ENCODE data around the gene SELENOP.

Gene SELENOP

GRCh38 chr5:42843675-42844292, 32.1 kb upstream of the SELENOP start:
- H3K4me1 ChIP-seq (ENCODE audit: insufficient read depth, low read length), result no peaks in the 10 kb centered on the region
- H3K4me3 ChIP-seq (ENCODE audit: low read length), result no peak overlapping the region
- H3K27me3 ChIP-seq (ENCODE audit: insufficient read depth, low read length), result no peaks in the 10 kb centered on the region
- H3K9me3 ChIP-seq (ENCODE audit: insufficient read depth, low read depth, low read length), result no peaks in the 10 kb centered on the region
- 87% methylated on average over 3 of the region's 3 CpGs for WGBS
- H3K27ac ChIP-seq (ENCODE audit: low read depth, low read length), result no peak overlapping the region
- H3K36me3 ChIP-seq (ENCODE audit: insufficient read depth, low read length), result no peaks in the 10 kb centered on the region
- H3K9ac ChIP-seq (ENCODE audit: low read depth, low read length), result no peak overlapping the region

GRCh38 chr5:42842921-42843641, 31.4 kb upstream of the SELENOP start:
- Histone ChIP-seq H3K9ac (ENCODE audit: low read depth, low read length) (no peak overlapping the region), H3K9me3 (ENCODE audit: insufficient read depth, low read depth, low read length) (no peaks in the 10 kb centered on the region), H3K27me3 (ENCODE audit: insufficient read depth, low read length) (no peaks in the 10 kb centered on the region), H3K27ac (ENCODE audit: low read depth, low read length) (no peak overlapping the region), H3K36me3 (ENCODE audit: insufficient read depth, low read length) (no peaks in the 10 kb centered on the region), H3K4me1 (ENCODE audit: insufficient read depth, low read length) (no peaks in the 10 kb centered on the region), H3K4me3 (ENCODE audit: low read length) (no peak overlapping the region)
- WGBS, result 94% methylated on average over 4 of the region's 4 CpGs

DNA sequence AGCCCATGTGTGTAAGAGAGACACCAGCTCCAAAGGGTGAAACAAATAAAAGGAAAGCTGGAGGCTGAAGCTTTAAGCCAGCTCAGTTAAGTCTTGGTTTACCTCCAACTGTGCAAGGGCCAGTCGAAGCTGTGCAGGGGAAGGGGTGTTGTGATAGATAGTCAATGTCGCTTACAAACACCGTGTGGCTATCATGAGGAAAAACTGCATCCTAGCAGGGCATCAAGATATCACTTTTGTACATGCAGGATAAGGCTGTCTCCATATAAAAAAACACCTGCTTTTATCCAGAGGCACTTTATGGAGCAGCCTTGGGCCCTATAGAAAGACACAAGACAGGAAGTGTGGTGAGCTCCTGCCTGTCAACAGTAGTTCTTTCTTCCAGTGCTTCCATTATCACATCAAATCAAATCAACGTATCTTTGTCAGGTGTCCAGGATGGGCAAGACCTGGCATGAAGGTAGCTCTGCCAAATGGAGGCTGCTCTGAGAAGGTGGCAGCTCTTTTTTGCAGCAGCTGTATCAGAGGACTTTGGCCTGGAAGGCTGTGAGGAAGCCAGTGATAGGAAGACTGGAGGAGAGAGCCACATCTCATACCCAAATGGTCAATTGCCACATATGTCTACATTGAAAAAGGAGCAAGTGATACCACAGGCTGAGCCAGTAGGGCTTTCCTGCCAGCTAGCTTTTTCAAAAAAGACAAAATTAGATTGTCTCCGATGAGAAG, 29.3 kb upstream of the SELENOP start:
- Histone ChIP-seq H3K9ac (ENCODE audit: low read depth, low read length) (no peak overlapping the region), H3K27me3 (ENCODE audit: insufficient read depth, low read length) (no peaks in the 10 kb centered on the region), H3K36me3 (ENCODE audit: insufficient read depth, low read length) (no peaks in the 10 kb centered on the region), H3K4me3 (ENCODE audit: low read length) (no peak overlapping the region), H3K4me1 (ENCODE audit: insufficient read depth, low read length) (no peaks in the 10 kb centered on the region), H3K27ac (ENCODE audit: low read depth, low read length) (no peak overlapping the region), H3K9me3 (ENCODE audit: insufficient read depth, low read depth, low read length) (no peaks in the 10 kb centered on the region)
- WGBS, result 91% methylated on average over 5 of the region's 5 CpGs

DNA sequence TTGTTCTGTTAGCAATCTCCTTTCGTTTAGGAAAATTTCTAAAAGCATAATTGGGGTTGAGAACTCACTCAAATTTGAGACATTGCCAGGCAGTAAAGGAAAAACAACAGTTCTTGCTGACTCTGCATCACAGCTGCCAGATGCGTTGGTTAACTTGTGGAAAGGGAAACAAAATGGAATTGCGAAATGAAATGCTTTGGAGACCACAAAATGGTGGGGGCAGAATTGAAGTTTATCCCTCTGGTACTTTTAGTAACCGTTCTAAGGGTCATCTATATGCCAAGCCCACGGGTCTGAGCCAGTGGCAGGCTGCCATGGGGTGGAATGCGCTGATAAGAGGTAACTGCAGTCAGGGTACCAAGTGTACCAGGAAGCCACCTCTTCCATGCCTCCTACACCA, 28.6 kb upstream of the SELENOP start:
- no peaks in the 10 kb centered on the region for H3K27me3 ChIP-seq (ENCODE audit: insufficient read depth, low read length)
- H3K9ac ChIP-seq (ENCODE audit: low read depth, low read length), result no peak overlapping the region
- no peaks in the 10 kb centered on the region for H3K4me1 ChIP-seq (ENCODE audit: insufficient read depth, low read length)
- no peaks in the 10 kb centered on the region for H3K36me3 ChIP-seq (ENCODE audit: insufficient read depth, low read length)
- 88% methylated on average over 6 of the region's 6 CpGs for WGBS
- no peak overlapping the region for H3K27ac ChIP-seq (ENCODE audit: low read depth, low read length)
- no peaks in the 10 kb centered on the region for H3K9me3 ChIP-seq (ENCODE audit: insufficient read depth, low read depth, low read length)
- H3K4me3 ChIP-seq (ENCODE audit: low read length), result no peak overlapping the region

DNA sequence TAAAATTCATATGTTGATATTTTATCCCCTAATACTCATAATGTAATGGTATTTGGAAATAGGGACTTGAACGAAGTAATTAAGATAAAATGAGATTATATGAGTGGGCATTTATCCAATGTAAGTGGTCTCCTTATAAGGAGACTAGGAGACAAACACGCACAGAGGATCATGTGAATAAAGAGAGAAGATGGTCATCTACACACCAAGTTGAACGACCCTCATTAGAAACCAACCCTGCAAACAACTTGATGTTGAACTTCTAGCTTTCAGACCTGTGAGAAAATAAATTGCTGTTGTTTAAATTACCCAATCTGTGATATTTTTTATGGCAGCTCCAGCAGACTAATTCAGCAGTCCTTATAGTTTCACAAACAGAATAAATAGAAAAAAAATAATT, 27.5 kb upstream of the SELENOP start:
- WGBS, result 98% methylated on average over 2 of the region's 3 CpGs
- no peaks in the 10 kb centered on the region for H3K36me3 ChIP-seq (ENCODE audit: insufficient read depth, low read length)
- no peaks in the 10 kb centered on the region for H3K27me3 ChIP-seq (ENCODE audit: insufficient read depth, low read length)
- H3K27ac ChIP-seq (ENCODE audit: low read depth, low read length), result no peak overlapping the region
- H3K9me3 ChIP-seq (ENCODE audit: insufficient read depth, low read depth, low read length), result no peaks in the 10 kb centered on the region
- no peak overlapping the region for H3K9ac ChIP-seq (ENCODE audit: low read depth, low read length)
- H3K4me1 ChIP-seq (ENCODE audit: insufficient read depth, low read length), result no peaks in the 10 kb centered on the region
- H3K4me3 ChIP-seq (ENCODE audit: low read length), result no peak overlapping the region

GRCh38 chr5:42837601-42838000, 25.9 kb upstream of the SELENOP start:
- no peaks in the 10 kb centered on the region for H3K9me3 ChIP-seq (ENCODE audit: insufficient read depth, low read depth, low read length)
- no peaks in the 10 kb centered on the region for H3K4me1 ChIP-seq (ENCODE audit: insufficient read depth, low read length)
- no peak overlapping the region for H3K27ac ChIP-seq (ENCODE audit: low read depth, low read length)
- over 99% methylated on average over 3 of the region's 3 CpGs for WGBS
- H3K27me3 ChIP-seq (ENCODE audit: insufficient read depth, low read length), result no peaks in the 10 kb centered on the region
- no peak overlapping the region for H3K9ac ChIP-seq (ENCODE audit: low read depth, low read length)
- no peaks in the 10 kb centered on the region for H3K36me3 ChIP-seq (ENCODE audit: insufficient read depth, low read length)
- H3K4me3 ChIP-seq (ENCODE audit: low read length), result no peak overlapping the region

DNA sequence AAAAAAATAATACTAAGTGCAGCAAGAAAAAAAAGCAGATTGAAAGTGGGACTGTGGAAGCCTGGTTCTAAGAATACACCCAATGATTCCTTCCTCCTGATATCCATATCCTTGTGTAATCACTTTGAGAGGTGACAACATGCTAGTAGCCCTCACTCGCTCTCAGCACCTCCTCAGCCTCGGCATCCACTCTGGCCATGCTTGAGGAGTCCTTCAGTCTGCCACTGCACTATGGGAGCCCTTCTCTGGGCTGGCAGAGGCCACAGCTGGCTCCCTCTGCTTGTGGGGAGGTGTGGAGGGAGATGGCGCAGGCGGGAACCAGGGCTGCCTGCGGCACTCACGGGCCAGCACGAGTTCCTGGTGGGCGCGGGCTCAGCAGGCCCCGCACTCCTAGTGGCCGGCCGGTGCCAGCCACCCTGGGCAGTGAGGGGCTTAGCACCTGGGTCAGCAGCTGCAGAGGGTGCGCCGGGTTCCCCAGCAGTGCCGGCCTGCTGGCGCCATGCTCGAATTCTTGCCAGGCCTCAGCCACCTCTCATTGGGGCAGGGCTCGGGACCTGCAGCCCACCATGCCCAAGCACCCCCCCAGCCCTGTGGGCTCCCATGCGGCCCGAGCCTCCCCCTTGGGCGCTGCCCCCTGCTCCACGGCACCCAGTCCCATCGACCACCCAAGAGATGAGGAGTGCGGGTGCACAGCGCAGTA, 24.5 kb upstream of the SELENOP start:
- Histone ChIP-seq H3K9me3 (ENCODE audit: insufficient read depth, low read depth, low read length) (no peaks in the 10 kb centered on the region), H3K4me3 (ENCODE audit: low read length) (no peak overlapping the region), H3K27ac (ENCODE audit: low read depth, low read length) (no peak overlapping the region), H3K27me3 (ENCODE audit: insufficient read depth, low read length) (no peaks in the 10 kb centered on the region), H3K36me3 (ENCODE audit: insufficient read depth, low read length) (no peaks in the 10 kb centered on the region), H3K9ac (ENCODE audit: low read depth, low read length) (no peak overlapping the region), H3K4me1 (ENCODE audit: insufficient read depth, low read length) (no peaks in the 10 kb centered on the region)
- WGBS, result 97% methylated on average over 25 of the region's 25 CpGs

DNA sequence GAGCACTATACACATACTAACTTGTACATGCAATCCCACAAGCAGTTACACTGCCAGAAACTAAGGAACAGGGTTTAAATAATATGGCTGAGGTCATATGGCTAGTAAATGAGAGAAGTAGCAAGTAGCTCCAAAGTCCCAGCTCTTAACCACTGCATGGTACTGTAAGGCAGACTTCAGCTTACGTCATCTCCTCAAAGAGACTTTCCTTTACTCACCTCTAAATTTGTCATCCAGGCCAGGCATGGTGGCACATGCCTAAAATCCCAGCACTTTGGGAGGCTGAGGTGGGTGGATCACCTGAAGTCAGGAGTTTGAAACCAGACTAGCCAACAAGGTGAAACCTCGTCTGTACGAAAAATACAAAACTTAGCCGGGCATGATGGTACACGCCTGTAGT, 20.4 kb upstream of the SELENOP start:
- Histone ChIP-seq H3K4me1 (ENCODE audit: insufficient read depth, low read length) (no peaks in the 10 kb centered on the region), H3K36me3 (ENCODE audit: insufficient read depth, low read length) (no peaks in the 10 kb centered on the region), H3K27me3 (ENCODE audit: insufficient read depth, low read length) (no peaks in the 10 kb centered on the region), H3K9me3 (ENCODE audit: insufficient read depth, low read depth, low read length) (no peaks in the 10 kb centered on the region), H3K27ac (ENCODE audit: low read depth, low read length) (no peak overlapping the region), H3K9ac (ENCODE audit: low read depth, low read length) (no peak overlapping the region), H3K4me3 (ENCODE audit: low read length) (no peak overlapping the region)
- 98% methylated on average over 5 of the region's 5 CpGs for WGBS

GRCh38 chr5:42830924-42831323, 19.2 kb upstream of the SELENOP start:
- Histone ChIP-seq H3K36me3 (ENCODE audit: insufficient read depth, low read length) (no peaks in the 10 kb centered on the region), H3K27ac (ENCODE audit: low read depth, low read length) (no peak overlapping the region), H3K4me3 (ENCODE audit: low read length) (no peak overlapping the region), H3K4me1 (ENCODE audit: insufficient read depth, low read length) (no peaks in the 10 kb centered on the region), H3K27me3 (ENCODE audit: insufficient read depth, low read length) (no peaks in the 10 kb centered on the region), H3K9ac (ENCODE audit: low read depth, low read length) (no peak overlapping the region), H3K9me3 (ENCODE audit: insufficient read depth, low read depth, low read length) (no peaks in the 10 kb centered on the region)
- 94% methylated on average over 2 of the region's 2 CpGs for WGBS

DNA sequence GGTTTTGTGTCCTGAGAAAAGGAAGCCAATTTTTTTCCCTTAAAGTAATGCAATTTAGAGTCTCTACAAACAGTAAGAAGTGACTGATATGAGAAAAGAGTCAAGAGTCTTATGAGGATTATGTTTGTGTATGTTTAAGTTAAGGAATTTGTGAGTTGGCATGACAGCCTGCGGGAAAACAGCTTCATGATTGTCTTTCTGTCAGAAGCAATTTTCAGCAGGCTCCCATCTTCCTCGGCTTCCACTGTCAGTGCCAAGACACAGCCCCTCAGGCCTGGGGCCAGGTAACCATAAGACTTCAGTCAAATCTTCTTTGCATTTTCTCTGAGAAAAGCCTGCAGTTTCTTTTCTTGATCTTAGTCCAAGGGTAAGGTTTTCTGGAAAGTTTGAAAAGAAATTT, 17.0 kb upstream of the SELENOP start:
- no peak overlapping the region for H3K4me3 ChIP-seq (ENCODE audit: low read length)
- no peaks in the 10 kb centered on the region for H3K4me1 ChIP-seq (ENCODE audit: insufficient read depth, low read length)

More for the DNA sequence above, 17.0 kb upstream of the SELENOP start:
- Histone ChIP-seq H3K27ac (ENCODE audit: low read depth, low read length) (no peak overlapping the region), H3K9me3 (ENCODE audit: insufficient read depth, low read depth, low read length) (no peaks in the 10 kb centered on the region), H3K27me3 (ENCODE audit: insufficient read depth, low read length) (no peaks in the 10 kb centered on the region), H3K36me3 (ENCODE audit: insufficient read depth, low read length) (no peaks in the 10 kb centered on the region), H3K9ac (ENCODE audit: low read depth, low read length) (no peak overlapping the region)
- 92% methylated on average over 2 of the region's 2 CpGs for WGBS
